Neural cell (in vitro differentiated cells): ENCODE data around the gene ACOT6. TPM values are rescaled to one million over a fixed set of nuclear protein-coding genes. Genes with fewer than 3 reads are reported as not detected.

Experiments used
- H2AFZ ChIP-seq: fragments of 200-600, 300-800 bp; sonication (generic), shearing (Covaris generic); 2 replicates; pipeline ENCODE4 v1.6.0; 2014; ENCODE audit warnings: low read depth, mild to moderate bottlenecking, antibody characterized with exemption, low read length, moderate library complexity
- H3F3A ChIP-seq: fragments of 200-600 bp; shearing (Covaris generic); 2 replicates; pipeline ENCODE4 v1.6.1; 2016; ENCODE audit warnings: mild to moderate bottlenecking, moderate library complexity, mixed read lengths, antibody characterized with exemption, low read length; ENCODE audit not compliant: insufficient read depth, poor library complexity, severe bottlenecking
- H3K27ac ChIP-seq: fragments of 200-600, 300-800 bp; sonication (generic), shearing (Covaris generic); 2 replicates; pipeline ENCODE4 v1.5.1; 2014; ENCODE audit warnings: mild to moderate bottlenecking, low read length, moderate library complexity
- H3K27me3 ChIP-seq: fragments of 300-800, 200-600 bp; sonication (generic), shearing (Covaris generic); 2 replicates; pipeline ENCODE4 v1.6.0; 2014; ENCODE audit warnings: mild to moderate bottlenecking, low read depth, low read length, moderate library complexity; ENCODE audit not compliant: insufficient read depth
- H3K36me3 ChIP-seq: fragments of 300-800, 200-600 bp; sonication (generic), shearing (Covaris generic); 2 replicates; pipeline ENCODE4 v1.5.1; 2014; ENCODE audit warnings: mild to moderate bottlenecking, antibody characterized with exemption, low read length, moderate library complexity; ENCODE audit not compliant: insufficient read depth
- H3K4me2 ChIP-seq: fragments of 300-800, 200-600 bp; sonication (generic), shearing (Covaris generic); 2 replicates; pipeline ENCODE4 v1.6.0; 2014; ENCODE audit warnings: mild to moderate bottlenecking, low read length
- H3K4me3 ChIP-seq: fragments of 300-800, 200-600 bp; sonication (generic), shearing (Covaris generic); 2 replicates; pipeline ENCODE4 v1.5.1; 2014; ENCODE audit warnings: mild to moderate bottlenecking, low read length, moderate library complexity
- H3K79me2 ChIP-seq: fragments of 200-600 bp; shearing (Covaris generic); replicated peaks from 2 replicates; pipeline ENCODE4 v1.6.0; 2014; ENCODE audit warnings: mild to moderate bottlenecking, low read length, moderate library complexity; ENCODE audit not compliant: insufficient read depth
- H3K9ac ChIP-seq: fragments of 300-800, 200-600 bp; sonication (generic), shearing (Covaris generic); 2 replicates; pipeline ENCODE4 v1.6.1; 2016; ENCODE audit warnings: mild to moderate bottlenecking, low read length, mixed read lengths
- H3K9me2 ChIP-seq: fragments of 200-600 bp; shearing (Covaris generic); 2 replicates; pipeline ENCODE4 v1.6.1; 2016; ENCODE audit warnings: mild to moderate bottlenecking, low read length, mixed read lengths; ENCODE audit not compliant: insufficient read depth
- H3K9me3 ChIP-seq: fragments of 200-600, 300-800 bp; sonication (generic), shearing (Covaris generic); 2 replicates; pipeline ENCODE4 v1.6.1; 2016; ENCODE audit warnings: mild to moderate bottlenecking, mixed run types, low read length, moderate library complexity, mixed read lengths
- H4K20me1 ChIP-seq: fragments of 200-600 bp; shearing (Covaris generic); 2 replicates; pipeline ENCODE4 v1.6.1; 2016; ENCODE audit warnings: mild to moderate bottlenecking, mixed run types; ENCODE audit not compliant: insufficient read depth
- EP300 ChIP-seq: fragments of 450-650 bp; conservative IDR thresholded peaks from 2 replicates; pipeline ENCODE4 v1.6.1; 2014; ENCODE audit warnings: antibody characterized with exemption, mild to moderate bottlenecking, moderate library complexity; ENCODE audit not compliant: poor library complexity, severe bottlenecking
- EZH2 ChIP-seq: fragments of 200-600, 300-800 bp; shearing (Covaris generic), sonication (generic); IDR thresholded peaks from 2 replicates; pipeline ENCODE4 v1.6.1; 2014; ENCODE audit warnings: antibody characterized with exemption, low read length, borderline replicate concordance, mild to moderate bottlenecking; ENCODE audit not compliant: insufficient read depth, poor library complexity, severe bottlenecking
- MXI1 ChIP-seq: fragments of 450-650 bp; conservative IDR thresholded peaks from 2 replicates; pipeline ENCODE4 v1.6.1; 2014; ENCODE audit warnings: antibody characterized with exemption, mild to moderate bottlenecking; ENCODE audit not compliant: poor library complexity, severe bottlenecking
- POLR2AphosphoS5 ChIP-seq: IDR thresholded peaks from 2 replicates; pipeline ENCODE4 v1.6.1; 2012
- RAD21 ChIP-seq: fragments of 450-650 bp; conservative IDR thresholded peaks from 2 replicates; pipeline ENCODE4 v1.6.1; 2014; ENCODE audit warnings: antibody characterized with exemption, mild to moderate bottlenecking, moderate library complexity
- SMC3 ChIP-seq: fragments of 450-650 bp; conservative IDR thresholded peaks from 2 replicates; pipeline ENCODE4 v1.6.1; 2014; ENCODE audit warnings: antibody characterized with exemption, mild to moderate bottlenecking, moderate library complexity; ENCODE audit not compliant: poor library complexity
- TAF1 ChIP-seq: IDR thresholded peaks from 2 replicates; pipeline ENCODE4 v1.6.1; 2012; ENCODE audit warnings: low read depth
- polyA plus RNA-seq: library from polyadenylated mRNA; depleted of rRNA; stranded (reverse); fragments of >200 nt; gene quantifications from 2 replicates; pipeline ENCODE4 v1.2.3, GENCODE V29; 2014
- TF ChIP-seq, protein P1 (sequence below): fragments of 450-650 bp; IDR thresholded peaks from 2 replicates; pipeline ENCODE4 v1.5.1; 2014; ENCODE audit warnings: antibody characterized with exemption, mild to moderate bottlenecking, moderate library complexity; ENCODE audit not compliant: poor library complexity, severe bottlenecking
- TF ChIP-seq, protein P2 (sequence below): IDR thresholded peaks from 2 replicates; pipeline ENCODE4 v1.6.1; 2012; ENCODE audit warnings: borderline replicate concordance

Gene ACOT6
- polyA plus RNA-seq, 1 donor from 2014 or later, result not detected

DNA sequence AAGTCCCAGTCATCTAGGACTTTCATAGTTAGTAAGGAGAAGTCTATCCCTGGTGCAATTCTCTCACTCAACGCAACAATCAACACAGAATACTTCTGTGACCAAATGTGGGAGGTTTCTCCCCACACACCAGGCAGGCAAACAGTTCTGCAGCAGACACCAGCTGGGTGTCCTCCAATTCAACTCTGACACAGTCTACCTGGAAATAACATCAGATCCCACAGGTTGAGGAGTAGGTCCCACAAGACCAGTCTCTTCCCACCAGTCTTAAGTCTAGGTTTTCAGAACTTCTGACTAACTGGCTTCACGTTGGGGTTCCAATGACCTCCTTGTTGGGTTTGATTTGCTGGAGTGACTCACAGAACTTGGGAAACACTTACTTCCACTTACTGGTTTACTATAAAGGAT is 14.8 kb downstream of the ACOT6 start:
- no peak overlapping the region for H3K4me3 ChIP-seq
- no peak overlapping the region for H3K9ac ChIP-seq
- H4K20me1 ChIP-seq, result no peaks in the 10 kb centered on the region
- no peak overlapping the region for H3K27ac ChIP-seq
- H3K27me3 ChIP-seq, result no peaks in the 10 kb centered on the region
- no peak overlapping the region for H3K4me2 ChIP-seq
- H3K9me2 ChIP-seq, result no peaks in the 10 kb centered on the region
- H3F3A ChIP-seq, result no peaks in the 10 kb centered on the region
- TF ChIP-seq EP300, result no peak
- no peak for TF ChIP-seq EZH2
- TF ChIP-seq, protein P1, sequence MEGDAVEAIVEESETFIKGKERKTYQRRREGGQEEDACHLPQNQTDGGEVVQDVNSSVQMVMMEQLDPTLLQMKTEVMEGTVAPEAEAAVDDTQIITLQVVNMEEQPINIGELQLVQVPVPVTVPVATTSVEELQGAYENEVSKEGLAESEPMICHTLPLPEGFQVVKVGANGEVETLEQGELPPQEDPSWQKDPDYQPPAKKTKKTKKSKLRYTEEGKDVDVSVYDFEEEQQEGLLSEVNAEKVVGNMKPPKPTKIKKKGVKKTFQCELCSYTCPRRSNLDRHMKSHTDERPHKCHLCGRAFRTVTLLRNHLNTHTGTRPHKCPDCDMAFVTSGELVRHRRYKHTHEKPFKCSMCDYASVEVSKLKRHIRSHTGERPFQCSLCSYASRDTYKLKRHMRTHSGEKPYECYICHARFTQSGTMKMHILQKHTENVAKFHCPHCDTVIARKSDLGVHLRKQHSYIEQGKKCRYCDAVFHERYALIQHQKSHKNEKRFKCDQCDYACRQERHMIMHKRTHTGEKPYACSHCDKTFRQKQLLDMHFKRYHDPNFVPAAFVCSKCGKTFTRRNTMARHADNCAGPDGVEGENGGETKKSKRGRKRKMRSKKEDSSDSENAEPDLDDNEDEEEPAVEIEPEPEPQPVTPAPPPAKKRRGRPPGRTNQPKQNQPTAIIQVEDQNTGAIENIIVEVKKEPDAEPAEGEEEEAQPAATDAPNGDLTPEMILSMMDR, result no peak
- TF ChIP-seq, protein P2, sequence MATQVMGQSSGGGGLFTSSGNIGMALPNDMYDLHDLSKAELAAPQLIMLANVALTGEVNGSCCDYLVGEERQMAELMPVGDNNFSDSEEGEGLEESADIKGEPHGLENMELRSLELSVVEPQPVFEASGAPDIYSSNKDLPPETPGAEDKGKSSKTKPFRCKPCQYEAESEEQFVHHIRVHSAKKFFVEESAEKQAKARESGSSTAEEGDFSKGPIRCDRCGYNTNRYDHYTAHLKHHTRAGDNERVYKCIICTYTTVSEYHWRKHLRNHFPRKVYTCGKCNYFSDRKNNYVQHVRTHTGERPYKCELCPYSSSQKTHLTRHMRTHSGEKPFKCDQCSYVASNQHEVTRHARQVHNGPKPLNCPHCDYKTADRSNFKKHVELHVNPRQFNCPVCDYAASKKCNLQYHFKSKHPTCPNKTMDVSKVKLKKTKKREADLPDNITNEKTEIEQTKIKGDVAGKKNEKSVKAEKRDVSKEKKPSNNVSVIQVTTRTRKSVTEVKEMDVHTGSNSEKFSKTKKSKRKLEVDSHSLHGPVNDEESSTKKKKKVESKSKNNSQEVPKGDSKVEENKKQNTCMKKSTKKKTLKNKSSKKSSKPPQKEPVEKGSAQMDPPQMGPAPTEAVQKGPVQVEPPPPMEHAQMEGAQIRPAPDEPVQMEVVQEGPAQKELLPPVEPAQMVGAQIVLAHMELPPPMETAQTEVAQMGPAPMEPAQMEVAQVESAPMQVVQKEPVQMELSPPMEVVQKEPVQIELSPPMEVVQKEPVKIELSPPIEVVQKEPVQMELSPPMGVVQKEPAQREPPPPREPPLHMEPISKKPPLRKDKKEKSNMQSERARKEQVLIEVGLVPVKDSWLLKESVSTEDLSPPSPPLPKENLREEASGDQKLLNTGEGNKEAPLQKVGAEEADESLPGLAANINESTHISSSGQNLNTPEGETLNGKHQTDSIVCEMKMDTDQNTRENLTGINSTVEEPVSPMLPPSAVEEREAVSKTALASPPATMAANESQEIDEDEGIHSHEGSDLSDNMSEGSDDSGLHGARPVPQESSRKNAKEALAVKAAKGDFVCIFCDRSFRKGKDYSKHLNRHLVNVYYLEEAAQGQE, result no peak
- TF ChIP-seq TAF1, result no peak
- no peak for TF ChIP-seq RAD21
- no peak for TF ChIP-seq SMC3
- TF ChIP-seq MXI1, result no peak
- no peak for TF ChIP-seq POLR2AphosphoS5
- no peaks in the 10 kb centered on the region for H3K79me2 ChIP-seq
- no peak overlapping the region for H2AFZ ChIP-seq
- no peaks in the 10 kb centered on the region for H3K36me3 ChIP-seq
- H3K9me3 ChIP-seq, result no peaks in the 10 kb centered on the region

DNA sequence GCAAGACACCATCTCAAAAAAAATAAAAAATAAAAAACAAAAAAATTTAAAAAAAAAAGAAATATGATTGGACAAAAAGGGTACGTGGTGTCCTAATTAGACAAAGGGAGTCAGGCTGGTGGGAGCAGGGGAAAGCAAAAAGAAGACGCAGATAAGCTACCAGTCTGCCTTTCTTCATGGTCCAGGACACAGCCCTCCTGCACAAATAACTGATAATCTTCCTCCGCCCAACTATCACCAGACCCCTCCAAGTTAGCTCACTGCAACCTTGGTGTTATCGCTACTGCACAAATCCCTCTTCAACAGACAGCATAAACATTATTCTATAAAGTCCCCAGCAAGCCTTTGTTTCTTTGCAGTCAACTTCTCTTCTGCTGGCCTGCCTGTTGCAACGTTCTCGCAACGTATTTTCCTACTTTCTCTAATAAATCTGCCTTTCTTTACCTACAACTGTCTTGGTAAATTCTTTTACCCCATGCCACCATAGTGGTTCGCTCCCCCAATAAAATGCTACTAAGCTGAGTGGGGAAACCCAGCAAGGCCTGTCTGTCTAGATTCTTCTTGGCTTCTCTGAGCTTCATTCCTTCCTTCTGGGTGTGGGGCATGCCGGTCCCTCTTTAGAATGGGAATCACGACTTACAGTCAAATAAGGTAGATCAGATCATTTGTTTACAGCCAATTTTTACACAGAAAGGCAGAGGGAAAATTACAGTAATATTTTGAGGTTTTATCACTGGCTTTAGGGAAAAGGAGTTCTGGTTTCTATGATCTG is 17.9 kb downstream of the ACOT6 start:
- no peaks in the 10 kb centered on the region for H3K9me3 ChIP-seq
- no peaks in the 10 kb centered on the region for H3K79me2 ChIP-seq
- H3F3A ChIP-seq, result no peaks in the 10 kb centered on the region
- H3K36me3 ChIP-seq, result no peaks in the 10 kb centered on the region
- TF ChIP-seq SMC3 (no peak), POLR2AphosphoS5 (no peak), RAD21 (no peak), TAF1 (no peak), EP300 (no peak), MXI1 (no peak), EZH2 (no peak)
- TF ChIP-seq, protein P2, result no peak
- TF ChIP-seq, protein P1, result no peak
- no peak overlapping the region for H3K4me2 ChIP-seq
- no peak overlapping the region for H3K9ac ChIP-seq
- no peak overlapping the region for H2AFZ ChIP-seq
- H3K9me2 ChIP-seq, result no peaks in the 10 kb centered on the region
- no peaks in the 10 kb centered on the region for H4K20me1 ChIP-seq
- peaks cover 23% of the 10 kb centered on the region for H3K27me3 ChIP-seq
- no peak overlapping the region for H3K27ac ChIP-seq
- H3K4me3 ChIP-seq, result no peak overlapping the region
